ENCODE data around the gene SIRT3.

DNA sequence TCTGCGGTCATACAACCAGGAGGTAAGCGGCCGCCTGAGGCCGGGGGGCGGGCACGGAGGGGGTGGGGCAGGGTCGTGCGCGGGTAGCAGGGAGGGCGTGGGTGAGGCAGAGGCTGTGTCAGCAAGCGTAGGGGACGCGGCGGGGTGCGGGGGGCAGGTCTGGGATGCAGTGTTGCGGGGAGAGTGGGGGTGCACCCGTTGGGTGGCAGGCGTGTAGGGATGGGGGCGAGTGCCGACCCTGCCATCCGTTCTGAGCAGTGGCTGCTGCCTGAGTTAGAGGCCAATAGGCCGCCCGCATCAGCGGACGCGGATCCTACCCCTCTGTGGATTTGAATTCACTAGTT lies 27.3 kb downstream of the SIRT3 start:
- TF ChIP-seq, protein P1, sequence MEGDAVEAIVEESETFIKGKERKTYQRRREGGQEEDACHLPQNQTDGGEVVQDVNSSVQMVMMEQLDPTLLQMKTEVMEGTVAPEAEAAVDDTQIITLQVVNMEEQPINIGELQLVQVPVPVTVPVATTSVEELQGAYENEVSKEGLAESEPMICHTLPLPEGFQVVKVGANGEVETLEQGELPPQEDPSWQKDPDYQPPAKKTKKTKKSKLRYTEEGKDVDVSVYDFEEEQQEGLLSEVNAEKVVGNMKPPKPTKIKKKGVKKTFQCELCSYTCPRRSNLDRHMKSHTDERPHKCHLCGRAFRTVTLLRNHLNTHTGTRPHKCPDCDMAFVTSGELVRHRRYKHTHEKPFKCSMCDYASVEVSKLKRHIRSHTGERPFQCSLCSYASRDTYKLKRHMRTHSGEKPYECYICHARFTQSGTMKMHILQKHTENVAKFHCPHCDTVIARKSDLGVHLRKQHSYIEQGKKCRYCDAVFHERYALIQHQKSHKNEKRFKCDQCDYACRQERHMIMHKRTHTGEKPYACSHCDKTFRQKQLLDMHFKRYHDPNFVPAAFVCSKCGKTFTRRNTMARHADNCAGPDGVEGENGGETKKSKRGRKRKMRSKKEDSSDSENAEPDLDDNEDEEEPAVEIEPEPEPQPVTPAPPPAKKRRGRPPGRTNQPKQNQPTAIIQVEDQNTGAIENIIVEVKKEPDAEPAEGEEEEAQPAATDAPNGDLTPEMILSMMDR (conservative IDR thresholded peaks at IDR 0.05; ENCODE audit: low read length), result no peak
- TF ChIP-seq EZH2phosphoT487 (IDR thresholded peaks at IDR 0.05; ENCODE audit: borderline replicate concordance), result no peak

All from Loucy (cell line).